Heart left ventricle (tissue), 16 donors: ENCODE data around the gene RPL21. TPM values are rescaled to one million over a fixed set of nuclear protein-coding genes. Genes with fewer than 3 reads are reported as not detected.

Experiments used
- ATAC-seq, 4 donors: fragments of 200-7000 bp; cut with Tn5 transposase; one replicate each; pipeline ENCODE4 v1.9.1; 2020 to 2022; ENCODE audit warnings: moderate library complexity in 4 of 4, mild to moderate bottlenecking in 3 of 4, moderate number of reproducible peaks in 1 of 4
- DNase-seq, 5 donors: peaks; one replicate each; pipeline ENCODE4 v3.0.0-alpha.2; 2020
- H3K27ac ChIP-seq, 12 donors: fragments of 200-600 bp; sonication (generic) in 4 of 12; one replicate each; pipeline versions ENCODE4 v1.5.0 to v1.8.0; 2016 to 2022; ENCODE audit warnings: mild to moderate bottlenecking in 2 of 12
- H3K27me3 ChIP-seq, 9 donors: fragments of 200-600 bp; sonication (generic) in 2 of 9; one replicate each; pipeline versions ENCODE4 v1.5.1 to v1.8.0; 2016 to 2022; ENCODE audit warnings: mild to moderate bottlenecking in 3 of 9
- H3K36me3 ChIP-seq, 9 donors: fragments of 200-600 bp; sonication (generic) in 2 of 9; one replicate each; pipeline versions ENCODE4 v1.5.0 to v1.8.0; 2018 to 2022; ENCODE audit warnings: mild to moderate bottlenecking in 2 of 9
- H3K4me1 ChIP-seq, 12 donors: fragments of 200-600 bp; sonication (generic) in 4 of 12; one replicate each; pipeline versions ENCODE4 v1.5.0 to v1.8.0; 2016 to 2022; ENCODE audit warnings: mild to moderate bottlenecking in 3 of 12
- H3K4me3 ChIP-seq, 12 donors: fragments of 200-600 bp; sonication (generic) in 4 of 12; one replicate each; pipeline versions ENCODE4 v1.5.0 to v1.8.0; 2017 to 2022; ENCODE audit warnings: mild to moderate bottlenecking in 9 of 12, moderate library complexity in 4 of 12
- H3K9me3 ChIP-seq, 12 donors: fragments of 200-600 bp; sonication (generic) in 4 of 12; one replicate each; pipeline versions ENCODE4 v1.5.0 to v1.8.0; 2016 to 2022; ENCODE audit warnings: mild to moderate bottlenecking in 1 of 12
- POLR2A ChIP-seq, 2 donors: fragments of 450-650 bp; IDR thresholded peaks; one replicate each; pipeline ENCODE4 v1.6.1; 2017; ENCODE audit warnings: antibody characterized with exemption in 2 of 2, mild to moderate bottlenecking in 2 of 2, moderate library complexity in 2 of 2
- WGBS, 4 donors: extraction: QIAGEN DNeasy Blood & Tissue Kit in 2 of 4; methylation state at CpG; one replicate each; pipeline versions ENCODE4 v1.1.5 to v1.1.7; 2013 to 2018; 5-methylcytosine and 5-hydroxymethylcytosine counted together
- intact Hi-C, 10 donors: fragments of 100-400 bp; cut with DNase I; formaldehyde crosslinking; loops; one replicate each; pipeline versions ENCODE4 v1.11.1 to v1.14.2; 2022
- long read RNA-seq, 3 donors: library from polyadenylated mRNA; unstranded; transcript quantifications; one replicate each; pipeline ENCODE4 v2.0.0, GENCODE V29; 2020 to 2021
- polyA plus RNA-seq, 2 donors: library from polyadenylated mRNA; stranded (reverse); fragments of 200-250 nt; gene quantifications; one replicate each; pipeline ENCODE4 v1.2.3, GENCODE V29; 2013
- total RNA-seq, 9 donors: library from RNA; depleted of rRNA in 2 of 9; stranded (reverse); fragments of >200 nt in 2 of 9; fragmentation: NEBNext Ultra II Directional in 3 of 9; extraction: Animal tissue kit (Norgen Biotek cat#: 25700) in 3 of 9; gene quantifications; one replicate each; pipeline versions ENCODE4 v1.1.0 to v1.2.4, GENCODE V29; 2016 to 2023
- TF ChIP-seq, protein P1 (sequence below), 12 donors: fragments of 200-600 bp; sonication (generic) in 4 of 12; IDR thresholded peaks; one replicate each; pipeline versions ENCODE4 v1.5.0 to v1.8.0; 2018 to 2022; ENCODE audit warnings: antibody characterized with exemption in 12 of 12, mild to moderate bottlenecking in 5 of 12
- donor health status: ischemic (EF 13 %, LVEDD 7.1; RV severe dilation, severe dysfunction).
- donor health status: healthy with polysubstance abuse.
- donor health status: DM: no; HTN: yes; CAD: no.
- donor health status: DM: no; HTN: no; CAD: no.
- donor health status: ischemic (EF 25% LVEDD 6.9; RV normal size, moderate dysfunction).
- donor health status: ischemic (EF 25% LVEDD 5.7; RV mildly dilated, moderate dysfunction).
- donor health status: healthy.
- donor health status: DM: yes; HTN: yes; CAD: no.
- donor health status: ischemic (EF 35%, LVEDD 5.7; RV mildly dilated, moderate dysfunction).
- donor health status: nonischemic (EF 11% LVEDD 7.7; RV severe dilation, severe dysfunction).
- donor health status: DM: yes; HTN: yes; CAD: no.
- donor health status: PGD.
- donor health status: ischemic (EF 29% LVEDD 5.4; RV normal size, mild dysfunction).
- donor health status: nonischemic (EF 23%, LVEDD 6.1; RV moderate dilation, normal function).

RPL21 gene
- total RNA-seq = 100 to 1,000 TPM; 292 to 825 (median 609) TPM
- polyA plus RNA-seq = 1,000 to 10,000 TPM in 1 of 2 donors, 100 to 1,000 TPM in 1; 459 to 1,593 TPM
- long read RNA-seq, donor 1, transcript RPL21-202 (6 exons, 815 nt) = major isoform, 24 of 31 reads
- long read RNA-seq, donor 1, partial matches to known transcripts = 5 of 31 reads
- long read RNA-seq, donor 1, other reads (novel, unspliced or antisense) = 0 of 31 reads
- long read RNA-seq, donor 2, transcript RPL21-202 (6 exons, 815 nt) = major isoform, 12 of 22 reads
- long read RNA-seq, donor 2, partial matches to known transcripts = 8 of 22 reads
- long read RNA-seq, donor 2, other reads (novel, unspliced or antisense) = 2 of 22 reads
- long read RNA-seq, donor 3, transcript RPL21-202 (6 exons, 815 nt) = major isoform, 24 of 30 reads
- long read RNA-seq, donor 3, partial matches to known transcripts = 0 of 30 reads
- long read RNA-seq, donor 3, other reads (novel, unspliced or antisense) = 1 of 30 reads

DNA sequence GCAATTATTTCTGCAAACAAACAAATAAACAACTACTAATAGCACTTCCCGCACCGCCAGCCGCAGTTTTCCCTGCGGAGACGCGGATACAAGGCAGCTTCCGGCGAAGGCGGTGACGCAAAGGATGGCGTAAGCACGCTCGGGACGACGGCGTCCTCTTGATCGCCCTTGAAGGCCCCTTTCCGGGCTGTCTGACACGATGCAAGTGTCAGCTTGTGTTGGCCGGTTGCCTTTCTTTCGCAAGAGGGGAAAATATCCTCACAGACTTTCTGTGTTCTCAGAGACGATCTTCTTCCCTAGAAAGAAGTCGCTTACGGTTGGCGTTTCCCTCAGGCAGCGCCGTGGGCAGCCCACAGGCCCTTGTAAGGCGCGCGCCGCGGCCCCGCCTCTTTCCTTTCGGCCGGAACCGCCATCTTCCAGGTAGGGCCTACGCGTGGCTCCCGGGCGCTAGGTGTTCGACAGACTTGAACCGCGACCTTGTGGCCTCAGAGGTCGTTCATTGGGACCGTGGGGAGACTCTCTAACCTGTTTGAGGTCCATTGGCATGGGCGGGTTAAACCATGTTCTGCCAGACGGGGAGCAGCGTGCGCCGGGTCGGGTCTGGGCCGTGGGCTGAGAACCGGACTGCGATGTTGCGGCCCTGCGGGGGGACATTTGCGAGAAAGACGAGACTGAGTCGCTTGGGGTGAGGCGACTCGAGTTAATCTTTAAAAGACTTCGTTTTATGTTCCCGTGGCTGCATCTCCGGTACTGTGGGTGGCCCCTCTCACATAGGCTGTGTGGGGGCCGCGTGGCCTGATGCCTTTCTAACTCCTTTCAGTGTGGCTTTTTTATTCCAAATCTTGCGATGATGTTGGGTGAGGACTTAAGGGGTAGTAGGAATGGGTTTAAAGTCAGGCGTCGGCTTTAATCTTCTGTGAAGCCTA, at the start of gene RPL21:
Gene RPL21 (plus strand): TSS at position 393 of the 926 bp plus-strand sequence. CDS start 2,219 bp downstream, outside the sequence.
- 0 to 1% (median 1%) methylated on average over 34 to 69 of the region's 69 CpGs for WGBS, 4 donors
- H3K4me3 ChIP-seq = peak within 1 kb of the TSS; percentile 69 to 96 (median 80)
- ATAC-seq (peak; percentile 99), DNase-seq (peak; percentile 96 to 99 (median 97))
- H3K27ac ChIP-seq = peak within 1 kb of the TSS; percentile 92 to 99 (median 96)
- intact Hi-C loops = loop anchor here in 8 of 10 donors (1.0 to 5.0 kb wide), 6 partner anchors 19 to 264 kb away; partner anchors contain the start of genes USP12 (in 8 of the 8) and RASL11A (in 4 of the 8)
- no peaks in the 10 kb centered on the region for H3K27me3 ChIP-seq
- H3K9me3 ChIP-seq = no peaks in the 10 kb centered on the region
- H3K4me1 ChIP-seq = peaks cover 12 to 48% (median 26%) of the 10 kb centered on the region in 12 donors
- peaks cover 0 to 31% (median 28%) of the 10 kb centered on the region in 9 donors for H3K36me3 ChIP-seq
- TF ChIP-seq, protein P1, sequence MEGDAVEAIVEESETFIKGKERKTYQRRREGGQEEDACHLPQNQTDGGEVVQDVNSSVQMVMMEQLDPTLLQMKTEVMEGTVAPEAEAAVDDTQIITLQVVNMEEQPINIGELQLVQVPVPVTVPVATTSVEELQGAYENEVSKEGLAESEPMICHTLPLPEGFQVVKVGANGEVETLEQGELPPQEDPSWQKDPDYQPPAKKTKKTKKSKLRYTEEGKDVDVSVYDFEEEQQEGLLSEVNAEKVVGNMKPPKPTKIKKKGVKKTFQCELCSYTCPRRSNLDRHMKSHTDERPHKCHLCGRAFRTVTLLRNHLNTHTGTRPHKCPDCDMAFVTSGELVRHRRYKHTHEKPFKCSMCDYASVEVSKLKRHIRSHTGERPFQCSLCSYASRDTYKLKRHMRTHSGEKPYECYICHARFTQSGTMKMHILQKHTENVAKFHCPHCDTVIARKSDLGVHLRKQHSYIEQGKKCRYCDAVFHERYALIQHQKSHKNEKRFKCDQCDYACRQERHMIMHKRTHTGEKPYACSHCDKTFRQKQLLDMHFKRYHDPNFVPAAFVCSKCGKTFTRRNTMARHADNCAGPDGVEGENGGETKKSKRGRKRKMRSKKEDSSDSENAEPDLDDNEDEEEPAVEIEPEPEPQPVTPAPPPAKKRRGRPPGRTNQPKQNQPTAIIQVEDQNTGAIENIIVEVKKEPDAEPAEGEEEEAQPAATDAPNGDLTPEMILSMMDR (IDR thresholded peaks at IDR 0.05) = no peak
- peak in 1 of 2 donors; percentile 90 for TF ChIP-seq POLR2A (IDR thresholded peaks at IDR 0.05)

- no peak overlapping the region for H3K4me3 ChIP-seq
- TF ChIP-seq, protein P1 (IDR thresholded peaks at IDR 0.05) = no peak
- TF ChIP-seq POLR2A (IDR thresholded peaks at IDR 0.05) = no peak
- H3K9me3 ChIP-seq = peaks cover 0 to 7% (median 0%) of the 10 kb centered on the region in 12 donors
- no peaks in the 10 kb centered on the region for H3K4me1 ChIP-seq
- H3K27me3 ChIP-seq = no peaks in the 10 kb centered on the region
- no peak overlapping the region for H3K27ac ChIP-seq
- DNase-seq = no peak
- intact Hi-C loops = loop anchor here in 6 of 10 donors (5.0 to 10.0 kb wide), 2 partner anchors 214 to 217 kb away; no protein-coding TSS in a partner anchor
- ATAC-seq = no peak
- no peaks in the 10 kb centered on the region for H3K36me3 ChIP-seq
- WGBS, 4 donors = 57 to 93% (median 87%) methylated on average over 1 of the region's 1 CpG
Observed at GRCh38 chr13:27201661-27202060, 49.7 kb upstream of the RPL21 start.

- Histone ChIP-seq H3K36me3 (no peaks in the 10 kb centered on the region), H3K4me3 (no peak overlapping the region), H3K27me3 (no peaks in the 10 kb centered on the region), H3K4me1 (no peaks in the 10 kb centered on the region), H3K9me3 (no peaks in the 10 kb centered on the region), H3K27ac (no peak overlapping the region)
- no peak for ATAC-seq
- WGBS, 4 donors = 85 to 91% (median 89%) methylated on average over 4 of the region's 4 CpGs
- DNase-seq = no peak
- TF ChIP-seq POLR2A (IDR thresholded peaks at IDR 0.05) = no peak
- TF ChIP-seq, protein P1 (IDR thresholded peaks at IDR 0.05) = no peak
- intact Hi-C loops = loop anchor here in 6 of 10 donors (5.0 to 10.0 kb wide), 2 partner anchors 216 to 218 kb away; no protein-coding TSS in a partner anchor
Observed at GRCh38 chr13:27203186-27203585, 48.2 kb upstream of the RPL21 start.
